GM19324 (cell line): Measurements from ENCODE around the gene ZNF580.

ENCODE experiments used
- ATAC-seq: cut with Tn5 transposase; IDR thresholded peaks from one replicate; pipeline ENCODE4 v1.9.1; 2021; ENCODE audit warnings: mild to moderate bottlenecking, moderate library complexity; ENCODE audit not compliant: unreplicated experiment, low FRiP score

ZNF580 gene

DNA sequence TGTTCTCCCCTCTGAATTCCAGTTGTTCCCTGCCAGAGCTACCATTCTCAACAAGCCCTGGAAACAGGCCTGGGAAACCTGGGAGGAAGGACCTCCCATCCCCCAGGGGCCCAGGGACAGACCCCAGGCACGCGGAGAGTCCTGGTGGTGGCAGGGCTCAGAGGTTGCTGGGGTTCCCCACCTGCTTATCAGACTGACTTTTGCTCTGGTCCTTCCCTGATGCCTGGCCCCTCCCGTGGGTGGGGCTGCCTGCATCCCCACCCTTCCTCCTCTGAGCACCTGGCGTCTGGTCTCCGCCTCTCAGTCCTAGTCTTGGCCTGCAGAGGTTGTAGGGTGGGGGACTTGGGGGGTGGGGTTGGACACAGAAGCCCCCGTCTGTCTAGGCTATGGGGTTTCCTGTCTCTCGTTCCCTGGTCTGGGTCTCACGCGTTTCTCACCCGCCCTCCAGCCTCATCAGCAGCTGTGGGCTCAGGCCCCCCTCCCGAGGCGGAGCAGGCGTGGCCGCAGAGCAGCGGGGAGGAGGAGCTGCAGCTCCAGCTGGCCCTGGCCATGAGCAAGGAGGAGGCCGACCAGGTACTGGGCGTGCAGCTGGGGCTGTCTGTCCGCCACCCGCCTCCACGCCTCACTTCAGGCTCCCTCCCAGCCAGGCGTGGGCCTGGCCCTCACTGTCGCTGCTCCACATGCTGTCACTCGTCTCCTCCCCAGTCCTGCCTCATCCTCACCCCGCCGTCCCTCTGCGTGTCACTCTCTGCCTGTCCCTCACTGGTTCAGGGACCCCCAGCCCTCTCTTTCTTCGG, 47.8 kb downstream of the ZNF580 start:
- no peak for ATAC-seq

- ATAC-seq, result no peak
These were observed 48.8 kb downstream of the ZNF580 start for GRCh38 chr19:55689411-55690108.

- no peak for ATAC-seq
These were observed 49.4 kb downstream of the ZNF580 start for GRCh38 chr19:55690109-55690768.

- ATAC-seq, result no peak
These were observed 50.2 kb downstream of the ZNF580 start for GRCh38 chr19:55690769-55691545.

GRCh38 chr19:55691561-55692481, 51.0 kb downstream of the ZNF580 start:
- no peak for ATAC-seq

DNA sequence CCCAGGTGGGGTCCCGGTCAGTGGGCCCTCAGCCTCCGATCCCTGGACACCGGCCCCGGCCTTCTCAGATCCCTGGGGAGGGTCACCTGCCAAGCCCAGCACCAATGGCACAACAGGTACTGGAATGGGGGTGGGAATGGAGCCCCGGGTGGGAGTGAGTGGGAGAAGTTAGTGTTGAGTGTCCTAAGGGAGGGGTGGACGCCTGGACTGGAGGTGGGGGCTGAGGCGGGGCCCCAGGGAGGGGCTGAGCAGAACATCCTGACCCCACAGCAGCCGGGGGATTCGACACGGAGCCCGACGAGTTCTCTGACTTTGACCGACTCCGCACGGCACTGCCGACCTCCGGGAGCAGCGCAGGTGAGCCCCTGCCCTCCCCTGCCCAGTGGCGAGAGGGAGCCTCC, 51.9 kb downstream of the ZNF580 start:
- no peak for ATAC-seq
